ENCODE data around the gene GH1. TPM values are rescaled to one million over a fixed set of nuclear protein-coding genes. Genes with fewer than 3 reads are reported as not detected.

GH1 gene
- total RNA-seq, 1 experiment from 2014 or later = not detected

DNA sequence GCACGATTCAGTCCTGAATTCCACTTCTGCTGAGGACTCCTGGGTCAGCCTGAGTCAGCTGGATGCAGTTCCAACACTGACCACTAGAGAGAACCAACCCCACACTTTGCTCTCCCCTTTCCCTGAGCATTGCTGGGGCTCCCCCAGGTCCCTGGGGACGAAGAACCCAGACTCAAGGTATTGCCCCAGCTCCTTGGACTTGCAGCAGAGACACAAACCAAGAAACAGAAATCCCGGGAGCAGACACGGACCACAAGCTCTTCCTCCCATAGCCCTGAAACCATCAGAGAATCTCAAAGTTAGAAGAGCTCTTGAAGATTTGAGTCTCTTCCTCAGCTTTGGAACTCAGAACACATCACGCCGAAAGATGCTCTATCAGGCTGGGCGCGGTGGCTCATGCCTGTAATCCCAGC, 678 bp upstream of the GH1 start:
- H3K27me3 ChIP-seq (ENCODE audit: insufficient read depth, low read length) = no peaks in the 10 kb centered on the region
- no peaks in the 10 kb centered on the region for H4K20me1 ChIP-seq (ENCODE audit: control insufficient read depth, insufficient read depth, insufficient read length)
- H3K4me1 ChIP-seq (ENCODE audit: insufficient read depth, low read length) = peaks cover 3% of the 10 kb centered on the region; the same call in 1 of the 2 replicates
- Mint-ChIP-seq H3K27me3 (ENCODE audit: low read depth) (peaks cover 19% of the 10 kb centered on the region), H3K4me3 (peak overlapping the region in 1 of 2 experiments; percentile 37; a peak in 1 of 5 replicates), H3K9me3 (no peaks in the 10 kb centered on the region), H3K36me3 (ENCODE audit: insufficient read depth in 1 of 3, low read depth in 3 of 3) (no peaks in the 10 kb centered on the region), H3K4me1 (peaks cover 17 to 21% of the 10 kb centered on the region in 2 experiments), H3K27ac (no peak overlapping the region)
- no peak overlapping the region for H2BK120ac ChIP-seq (ENCODE audit: low read depth, low read length, poor library complexity, severe bottlenecking)
- TF ChIP-seq, protein P1, sequence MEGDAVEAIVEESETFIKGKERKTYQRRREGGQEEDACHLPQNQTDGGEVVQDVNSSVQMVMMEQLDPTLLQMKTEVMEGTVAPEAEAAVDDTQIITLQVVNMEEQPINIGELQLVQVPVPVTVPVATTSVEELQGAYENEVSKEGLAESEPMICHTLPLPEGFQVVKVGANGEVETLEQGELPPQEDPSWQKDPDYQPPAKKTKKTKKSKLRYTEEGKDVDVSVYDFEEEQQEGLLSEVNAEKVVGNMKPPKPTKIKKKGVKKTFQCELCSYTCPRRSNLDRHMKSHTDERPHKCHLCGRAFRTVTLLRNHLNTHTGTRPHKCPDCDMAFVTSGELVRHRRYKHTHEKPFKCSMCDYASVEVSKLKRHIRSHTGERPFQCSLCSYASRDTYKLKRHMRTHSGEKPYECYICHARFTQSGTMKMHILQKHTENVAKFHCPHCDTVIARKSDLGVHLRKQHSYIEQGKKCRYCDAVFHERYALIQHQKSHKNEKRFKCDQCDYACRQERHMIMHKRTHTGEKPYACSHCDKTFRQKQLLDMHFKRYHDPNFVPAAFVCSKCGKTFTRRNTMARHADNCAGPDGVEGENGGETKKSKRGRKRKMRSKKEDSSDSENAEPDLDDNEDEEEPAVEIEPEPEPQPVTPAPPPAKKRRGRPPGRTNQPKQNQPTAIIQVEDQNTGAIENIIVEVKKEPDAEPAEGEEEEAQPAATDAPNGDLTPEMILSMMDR (conservative IDR thresholded peaks at IDR 0.05) = peak; percentile 90
- no peak overlapping the region for H2BK12ac ChIP-seq (ENCODE audit: insufficient read length, low read depth, low read length)
- no peak overlapping the region for H3K56ac ChIP-seq (ENCODE audit: insufficient read length, low read depth, low read length)
- no peak overlapping the region for H3T11ph ChIP-seq (ENCODE audit: low read length)
- no peak overlapping the region for H4K5ac ChIP-seq (ENCODE audit: insufficient read length, low read depth, low read length)
- no peak overlapping the region for H2BK20ac ChIP-seq (ENCODE audit: low read depth, low read length, poor library complexity, severe bottlenecking)
- no peak overlapping the region for H2AFZ ChIP-seq (ENCODE audit: low read length)
- H4K8ac ChIP-seq (replicated peaks; ENCODE audit: insufficient read length, low read depth, low read length) = no peak overlapping the region
- H3K9me3 ChIP-seq (ENCODE audit: control insufficient read depth, low read depth, low read length) = no peaks in the 10 kb centered on the region
- no peak overlapping the region for H3K18ac ChIP-seq (ENCODE audit: insufficient read length, low read depth, low read length)
- WGBS (ENCODE audit: extremely low coverage, insufficient read length, low lambda C conversion rate) = no CpG with 5 or more reads among the region's 8 CpGs
- H4K91ac ChIP-seq (ENCODE audit: insufficient read length, low read depth, low read length) = no peak overlapping the region
- H3K23me2 ChIP-seq (ENCODE audit: insufficient read length, low read depth, low read length, poor library complexity, severe bottlenecking) = no peaks in the 10 kb centered on the region
- H3K4me2 ChIP-seq (ENCODE audit: insufficient read depth, insufficient read length, low read length) = no peak overlapping the region
- no peaks in the 10 kb centered on the region for H3K79me2 ChIP-seq (ENCODE audit: insufficient read depth, low read length)
- H3K79me1 ChIP-seq (ENCODE audit: insufficient read depth, low read depth, low read length, poor library complexity, severe bottlenecking) = no peaks in the 10 kb centered on the region
- no peak overlapping the region for H3K9ac ChIP-seq (ENCODE audit: extremely low read depth, insufficient read length, low read length)
- H3K27ac ChIP-seq (ENCODE audit: insufficient read length, low read depth, low read length) = no peak overlapping the region
- no peak overlapping the region for H2BK15ac ChIP-seq (ENCODE audit: low read depth, low read length)
- no peak overlapping the region for H3K4ac ChIP-seq (ENCODE audit: low read depth, low read length)
- no peak overlapping the region for H3K23ac ChIP-seq (ENCODE audit: insufficient read length, low read depth, low read length)
- H3K14ac ChIP-seq (ENCODE audit: insufficient read depth, low read length) = no peak overlapping the region
- no peak overlapping the region for H2BK5ac ChIP-seq (ENCODE audit: insufficient read length, low read length)
- peak; percentile 88 for DNase-seq
- no peak overlapping the region for H2AK5ac ChIP-seq (ENCODE audit: insufficient read length, low read length)
